HepG2 (cell line): ENCODE data around the gene FCGBP. TPM values are rescaled to one million over a fixed set of nuclear protein-coding genes. Genes with fewer than 3 reads are reported as not detected.

Source experiments
- HIC2 ChIP-seq: sonication (generic); formaldehyde crosslinking; IDR thresholded peaks from 2 replicates; pipeline ENCODE4 v1.9.0; 2022; ENCODE audit warnings: low read depth, missing genetic modification reagents
- HNRNPK ChIP-seq: fragments of 200-400 bp; formaldehyde crosslinking; IDR thresholded peaks from 2 replicates; pipeline ENCODE4 v1.6.1; 2018; ENCODE audit warnings: low read length, low read depth, moderate library complexity, mild to moderate bottlenecking; ENCODE audit not compliant: poor library complexity, severe bottlenecking
- MIER2 ChIP-seq: IDR thresholded peaks from 2 replicates; pipeline ENCODE4 v1.6.1; 2016; ENCODE audit warnings: missing biosample characterization, missing genetic modification reagents
- MIER3 ChIP-seq: IDR thresholded peaks from 2 replicates; pipeline ENCODE4 v1.6.1; 2016; ENCODE audit warnings: missing compliant biosample characterization, borderline replicate concordance
- NAIF1 ChIP-seq: sonication (generic); formaldehyde crosslinking; IDR thresholded peaks from 2 replicates; pipeline ENCODE4 v1.5.0; 2020; ENCODE audit warnings: mild to moderate bottlenecking, missing genetic modification reagents, borderline replicate concordance
- SAFB2 ChIP-seq: sonication (generic); formaldehyde crosslinking; IDR thresholded peaks from 2 replicates; pipeline ENCODE4 v1.5.1; 2020; ENCODE audit warnings: missing genetic modification reagents, low read depth, mild to moderate bottlenecking, borderline replicate concordance
- SRSF9 ChIP-seq: fragments of 200-400 bp; formaldehyde crosslinking; IDR thresholded peaks from 2 replicates; pipeline ENCODE4 v1.6.1; 2018; ENCODE audit warnings: borderline replicate concordance, mild to moderate bottlenecking, low read depth, low read length; ENCODE audit not compliant: insufficient read depth, poor library complexity, severe bottlenecking
- ZFP36L1 ChIP-seq: sonication (generic); formaldehyde crosslinking; IDR thresholded peaks from 2 replicates; pipeline ENCODE4 v1.8.0; 2022; ENCODE audit warnings: mild to moderate bottlenecking, missing genetic modification reagents, moderate library complexity
- ZNF282 ChIP-seq: fragments of 450-650 bp; IDR thresholded peaks from 2 replicates; pipeline ENCODE4 v1.6.1; 2018; ENCODE audit not compliant: partially characterized antibody
- ZNF350 ChIP-seq: sonication (generic); formaldehyde crosslinking; IDR thresholded peaks from 2 replicates; pipeline ENCODE4 v1.4.0; 2020; ENCODE audit warnings: mild to moderate bottlenecking, low read depth, missing genetic modification reagents, borderline replicate concordance
- ZNF501 ChIP-seq: sonication (generic); formaldehyde crosslinking; IDR thresholded peaks from 2 replicates; pipeline ENCODE4 v1.5.1; 2020; ENCODE audit warnings: mild to moderate bottlenecking, moderate library complexity, missing genetic modification reagents
- ZNF724P ChIP-seq: sonication (generic); formaldehyde crosslinking; IDR thresholded peaks from 2 replicates; pipeline ENCODE4 v1.8.0; 2022; ENCODE audit warnings: missing genetic modification reagents, borderline replicate concordance
- ZNF737 ChIP-seq: sonication (generic); formaldehyde crosslinking; IDR thresholded peaks from 2 replicates; pipeline ENCODE4 v1.5.0; 2020; ENCODE audit warnings: missing genetic modification reagents, mild to moderate bottlenecking, borderline replicate concordance
- polyA plus RNA-seq, 8 experiments: library from polyadenylated mRNA; depleted of rRNA in 3 of 8; stranded (reverse) in 7 of 8; unstranded in 1 of 8; fragments of >200 nt; fragmentation: Illumina TruSeq in 4 of 8; extraction: Trizol in 4 of 8; gene quantifications; 2 replicates each; pipeline versions ENCODE4 v1.2.1 to v1.2.3, GENCODE V29; 2011 to 2016; ENCODE audit warnings: low read depth in 4 of 8, missing spikeins in 1 of 8, mixed read lengths in 1 of 8; ENCODE audit not compliant: insufficient read depth in 1 of 8
- total RNA-seq, 5 experiments: library from RNA; depleted of rRNA; stranded (reverse); fragments of >200 nt; fragmentation: Illumina TruSeq; extraction: Trizol; gene quantifications; 2 replicates each; pipeline ENCODE4 v1.2.3, GENCODE V29; 2016; ENCODE audit warnings: low read depth in 1 of 5
- TF ChIP-seq, protein P1 (sequence below): sonication (generic); formaldehyde crosslinking; IDR thresholded peaks from 2 replicates; pipeline ENCODE4 v1.4.0; 2020; ENCODE audit warnings: missing genetic modification reagents
- TF ChIP-seq, protein P2 (sequence below): sonication (generic); formaldehyde crosslinking; IDR thresholded peaks from 2 replicates; pipeline ENCODE4 v1.4.0; 2020; ENCODE audit warnings: missing genetic modification reagents, low read depth, mild to moderate bottlenecking, borderline replicate concordance

FCGBP gene
- total and polyA plus RNA-seq, 2 of the 13 experiments (the other 11 are each of a cell fraction or from before 2014, with no cell fraction given): 1.3 to 7.0 TPM

DNA sequence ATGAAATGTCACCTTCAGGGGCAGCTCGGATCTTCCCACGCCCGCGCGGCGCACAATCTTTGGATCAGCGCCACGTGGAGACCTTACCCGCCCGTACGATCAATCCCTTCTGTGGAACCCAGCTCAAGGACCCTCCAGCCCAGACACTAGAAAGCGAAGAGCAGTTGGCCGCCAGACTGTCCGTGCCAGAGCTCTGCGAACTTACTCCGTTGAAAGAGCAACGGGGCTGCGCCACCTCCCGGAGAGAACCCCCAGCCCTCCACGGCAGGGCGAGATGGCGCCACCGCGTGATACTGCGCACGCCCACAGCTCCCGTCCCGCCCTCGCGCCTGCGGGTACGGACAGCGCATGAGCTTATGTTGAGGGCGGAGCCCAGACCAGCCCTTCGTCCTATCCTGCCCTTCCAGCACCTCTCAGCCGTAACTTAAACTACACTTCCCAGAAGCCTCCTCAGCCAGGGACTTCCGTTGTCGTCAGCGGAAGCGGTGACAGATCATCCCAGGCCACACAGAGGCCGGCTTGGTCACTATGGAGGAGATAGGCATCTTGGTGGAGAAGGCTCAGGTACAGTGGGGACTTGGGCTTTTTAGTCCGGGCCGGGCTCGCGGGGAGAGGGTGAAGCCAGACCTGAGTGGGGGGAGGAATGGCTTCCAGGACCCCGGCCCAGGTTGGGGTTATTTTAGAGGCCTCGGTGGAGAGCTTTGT is 36.4 kb upstream of the FCGBP start, which contains the start of gene PSMC4 (continued):
- TF ChIP-seq ZNF350 (peak; percentile 82; the same call in 1 of the 2 replicates), ZFP36L1 (no peak; the same call in 1 of the 2 replicates), HIC2 (CRISPR knock-in tag) (peak; percentile 72; the same call in 1 of the 2 replicates), MIER2 (CRISPR knock-in tag) (peak; percentile 83), SAFB2 (CRISPR knock-in tag) (peak; percentile 90; the same call in 1 of the 2 replicates), SRSF9 (no peak), HNRNPK (no peak), MIER3 (CRISPR knock-in tag) (peak; percentile 96), ZNF737 (CRISPR knock-in tag) (no peak), ZNF282 (no peak), NAIF1 (peak; percentile 81; the same call in 1 of the 2 replicates), ZNF724P (CRISPR knock-in tag) (peak; percentile 75; the same call in 1 of the 2 replicates), ZNF501 (peak; percentile 54)
- TF ChIP-seq, protein P1, sequence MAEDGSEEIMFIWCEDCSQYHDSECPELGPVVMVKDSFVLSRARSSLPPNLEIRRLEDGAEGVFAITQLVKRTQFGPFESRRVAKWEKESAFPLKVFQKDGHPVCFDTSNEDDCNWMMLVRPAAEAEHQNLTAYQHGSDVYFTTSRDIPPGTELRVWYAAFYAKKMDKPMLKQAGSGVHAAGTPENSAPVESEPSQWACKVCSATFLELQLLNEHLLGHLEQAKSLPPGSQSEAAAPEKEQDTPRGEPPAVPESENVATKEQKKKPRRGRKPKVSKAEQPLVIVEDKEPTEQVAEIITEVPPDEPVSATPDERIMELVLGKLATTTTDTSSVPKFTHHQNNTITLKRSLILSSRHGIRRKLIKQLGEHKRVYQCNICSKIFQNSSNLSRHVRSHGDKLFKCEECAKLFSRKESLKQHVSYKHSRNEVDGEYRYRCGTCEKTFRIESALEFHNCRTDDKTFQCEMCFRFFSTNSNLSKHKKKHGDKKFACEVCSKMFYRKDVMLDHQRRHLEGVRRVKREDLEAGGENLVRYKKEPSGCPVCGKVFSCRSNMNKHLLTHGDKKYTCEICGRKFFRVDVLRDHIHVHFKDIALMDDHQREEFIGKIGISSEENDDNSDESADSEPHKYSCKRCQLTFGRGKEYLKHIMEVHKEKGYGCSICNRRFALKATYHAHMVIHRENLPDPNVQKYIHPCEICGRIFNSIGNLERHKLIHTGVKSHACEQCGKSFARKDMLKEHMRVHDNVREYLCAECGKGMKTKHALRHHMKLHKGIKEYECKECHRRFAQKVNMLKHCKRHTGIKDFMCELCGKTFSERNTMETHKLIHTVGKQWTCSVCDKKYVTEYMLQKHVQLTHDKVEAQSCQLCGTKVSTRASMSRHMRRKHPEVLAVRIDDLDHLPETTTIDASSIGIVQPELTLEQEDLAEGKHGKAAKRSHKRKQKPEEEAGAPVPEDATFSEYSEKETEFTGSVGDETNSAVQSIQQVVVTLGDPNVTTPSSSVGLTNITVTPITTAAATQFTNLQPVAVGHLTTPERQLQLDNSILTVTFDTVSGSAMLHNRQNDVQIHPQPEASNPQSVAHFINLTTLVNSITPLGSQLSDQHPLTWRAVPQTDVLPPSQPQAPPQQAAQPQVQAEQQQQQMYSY: 0 out of 2 replicates have a peak, but pooled peaks have one; percentile 35
- TF ChIP-seq, protein P2, sequence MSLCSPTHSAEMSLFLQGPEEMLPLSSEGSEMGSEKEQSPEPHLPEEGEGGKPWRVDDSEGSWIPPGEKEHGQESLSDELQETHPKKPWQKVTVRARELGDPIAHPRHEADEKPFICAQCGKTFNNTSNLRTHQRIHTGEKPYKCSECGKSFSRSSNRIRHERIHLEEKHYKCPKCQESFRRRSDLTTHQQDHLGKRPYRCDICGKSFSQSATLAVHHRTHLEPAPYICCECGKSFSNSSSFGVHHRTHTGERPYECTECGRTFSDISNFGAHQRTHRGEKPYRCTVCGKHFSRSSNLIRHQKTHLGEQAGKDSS (CRISPR knock-in tag): peak; percentile 48; the same call in 1 of the 2 replicates
